Measurements from ENCODE around the gene ASTN2. TPM values are rescaled to one million over a fixed set of nuclear protein-coding genes. Genes with fewer than 3 reads are reported as not detected.
"Not testable (repeated sequence)": the region's sequence is repeated elsewhere in the genome, so short reads cannot be mapped to it uniquely, and the experiment has no call there.

ASTN2 gene
- total and polyA plus RNA-seq, 2 experiments from 2014 or later, result 7.0 to 24.6 TPM

DNA sequence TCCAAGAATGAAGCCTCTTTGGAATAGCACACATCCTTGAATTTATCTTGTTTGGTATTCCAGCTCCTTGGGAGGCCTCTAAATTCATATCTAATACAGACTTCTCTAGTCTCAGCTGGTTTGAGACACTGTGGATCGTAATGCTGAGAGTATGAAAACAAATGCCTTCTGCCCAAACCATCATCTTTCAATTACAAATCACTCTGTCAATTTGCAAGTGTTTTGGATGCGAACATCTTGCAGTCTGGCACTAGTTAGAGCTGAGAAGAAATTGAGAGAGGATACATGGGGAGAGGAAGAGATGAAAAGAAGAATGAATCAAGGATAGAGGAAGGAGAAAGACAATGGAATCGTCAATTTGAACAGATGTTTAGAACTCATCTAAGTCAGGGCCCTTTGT, 342.6 kb downstream of the ASTN2 start (continued):
- no peak for TF ChIP-seq ZNF462 (CRISPR knock-in tag; IDR thresholded peaks at IDR 0.05)
- no peak for TF ChIP-seq ETS1 (IDR thresholded peaks at IDR 0.05)

- not testable (repeated sequence) for H4K20me1 ChIP-seq (replicated peaks; ENCODE audit: insufficient read depth); H3K9me3 Mint-ChIP-seq; H3F3A ChIP-seq (replicated peaks; ENCODE audit: low read depth); H3K36me3 Mint-ChIP-seq (ENCODE audit: low read depth); H3K27me3 Mint-ChIP-seq (ENCODE audit: insufficient read depth, low read depth, poor library complexity); H3K36me3 ChIP-seq (ENCODE audit: insufficient read depth); H2AFZ ChIP-seq; H3K27me3 ChIP-seq (ENCODE audit: insufficient read depth); H3K79me2 ChIP-seq (replicated peaks; ENCODE audit: insufficient read depth); H3K9me2 ChIP-seq (ENCODE audit: insufficient read depth); ATAC-seq
- Histone ChIP-seq H3K27ac (ENCODE audit: low read depth) (peak overlapping the region; percentile 76), H3K4me2 (peak overlapping the region; percentile 70), H3K4me1 (ENCODE audit: insufficient read depth) (peaks cover 25% of the 10 kb centered on the region), H3K4me3 (peak overlapping the region; percentile 60)
- H3K4me1 Mint-ChIP-seq, result peaks cover 33% of the 10 kb centered on the region
- H3K4me3 Mint-ChIP-seq, result peak overlapping the region; percentile 72
- DNase-seq (ENCODE audit: low spot score), result peak; percentile 50
- peak overlapping the region; percentile 95 for H3K27ac Mint-ChIP-seq
Measured at GRCh38 chr9:117071673-117072207, 343.1 kb downstream of the ASTN2 start.

All from GM23338 (cell line).